ENCODE results near the gene SPTBN4.
"Not testable (repeated sequence)": the region's sequence is repeated elsewhere in the genome, so short reads cannot be mapped to it uniquely, and the experiment has no call there.

Gene SPTBN4

DNA sequence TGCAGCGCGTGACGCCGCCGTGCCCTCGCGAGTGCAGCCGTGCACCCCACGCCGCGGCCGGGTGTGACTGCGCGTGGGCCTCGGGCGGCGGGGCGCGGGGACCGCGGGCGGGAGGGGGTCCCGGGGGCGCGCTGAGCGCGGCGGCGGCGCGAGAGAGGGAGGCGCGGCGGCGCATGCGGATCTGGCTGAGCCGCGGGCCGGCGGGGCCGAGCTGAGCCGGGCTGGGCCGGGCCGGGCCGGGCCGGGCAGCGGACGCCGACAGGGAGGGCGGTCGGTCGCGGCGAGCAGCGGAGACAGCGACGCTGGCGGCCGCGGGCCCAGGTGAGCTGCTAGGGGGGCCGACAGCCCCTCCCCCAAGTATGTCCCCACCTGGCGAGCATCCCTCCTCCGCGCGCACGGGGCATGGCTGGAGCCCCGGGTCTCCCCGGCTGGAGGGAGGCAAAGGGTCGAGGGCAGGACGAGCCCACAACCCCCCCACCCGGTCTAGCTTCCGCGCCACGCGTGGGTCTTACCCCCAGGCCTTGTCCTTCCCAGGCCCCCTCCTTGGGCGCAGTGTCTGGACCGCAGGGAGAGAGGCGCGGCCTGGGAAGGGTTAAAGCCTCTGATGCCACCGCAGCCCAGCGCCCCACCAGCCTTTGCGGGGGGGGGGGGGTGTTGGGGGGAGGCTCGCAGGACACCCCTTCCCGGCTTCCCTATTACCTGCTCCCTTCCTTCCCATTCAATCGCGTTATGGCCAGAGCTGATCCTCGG is at the start of gene SPTBN4:
TSS of gene SPTBN4 (plus strand) at position 17 of the 750 bp plus-strand sequence. CDS start 5,621 bp downstream, outside the sequence.
- DNase-seq: no peak

DNA sequence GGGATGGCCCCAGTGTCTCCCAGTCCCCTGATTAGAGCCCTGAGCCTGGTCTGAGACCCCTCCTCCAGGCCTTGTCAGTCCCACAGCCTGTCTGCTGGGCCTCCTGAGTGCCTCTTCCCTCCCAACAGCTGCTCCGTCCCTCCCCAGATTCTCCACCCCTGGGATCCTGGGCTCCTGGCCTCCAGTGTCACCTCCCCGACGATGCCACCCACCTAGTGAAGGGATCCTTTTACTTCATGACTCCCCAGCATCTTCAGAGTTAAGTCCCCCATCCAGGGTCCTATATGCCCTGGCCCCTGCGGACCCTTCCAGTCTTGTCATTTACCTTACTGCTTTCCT is 49.2 kb upstream of the SPTBN4 start:
- no peak for DNase-seq

- DNase-seq: no peak
Observed at GRCh38 chr19:40418040-40418439, 48.8 kb upstream of the SPTBN4 start.

- DNase-seq: no peak
Observed at GRCh38 chr19:40419066-40419612, 47.7 kb upstream of the SPTBN4 start.

DNA sequence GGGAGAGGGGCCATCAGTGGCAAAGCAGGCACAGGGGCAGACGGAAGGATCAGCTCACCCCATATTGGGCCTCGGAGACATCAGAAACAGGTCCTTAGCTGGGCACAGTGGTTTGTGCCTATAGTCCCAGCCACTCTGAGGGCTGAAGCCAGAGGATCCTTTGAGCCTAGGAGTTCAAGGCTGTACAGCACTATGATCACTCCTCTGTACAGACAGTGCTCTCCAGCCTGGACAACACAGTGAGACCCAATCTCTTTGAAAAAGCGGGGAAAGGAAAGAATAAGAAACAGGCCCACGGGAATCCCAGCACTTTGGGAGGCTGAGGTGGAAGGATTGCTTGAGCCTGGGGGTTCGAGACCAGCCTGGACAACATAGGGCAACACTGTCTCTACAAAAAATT is 47.0 kb upstream of the SPTBN4 start:
- no peak for DNase-seq

DNA sequence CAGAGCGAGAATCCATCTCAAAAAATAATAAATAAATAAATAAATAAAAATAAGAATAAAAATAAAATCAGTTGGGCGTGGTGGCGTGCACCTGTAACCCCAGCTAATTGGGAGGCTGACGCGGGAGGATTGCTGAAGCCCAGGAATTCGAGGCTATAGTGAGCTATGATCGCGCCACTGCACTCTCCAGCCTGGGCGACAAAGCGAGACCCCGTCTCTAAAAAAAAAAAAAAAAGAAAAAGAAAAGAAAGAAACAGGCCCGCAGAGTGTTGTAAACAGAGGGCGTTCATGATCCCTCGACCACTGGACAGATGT is 46.4 kb upstream of the SPTBN4 start:
- no peak for DNase-seq

GRCh38 chr19:40420766-40421765 is 45.7 kb upstream of the SPTBN4 start:
- peak; percentile 63 to 67 for DNase-seq

DNA sequence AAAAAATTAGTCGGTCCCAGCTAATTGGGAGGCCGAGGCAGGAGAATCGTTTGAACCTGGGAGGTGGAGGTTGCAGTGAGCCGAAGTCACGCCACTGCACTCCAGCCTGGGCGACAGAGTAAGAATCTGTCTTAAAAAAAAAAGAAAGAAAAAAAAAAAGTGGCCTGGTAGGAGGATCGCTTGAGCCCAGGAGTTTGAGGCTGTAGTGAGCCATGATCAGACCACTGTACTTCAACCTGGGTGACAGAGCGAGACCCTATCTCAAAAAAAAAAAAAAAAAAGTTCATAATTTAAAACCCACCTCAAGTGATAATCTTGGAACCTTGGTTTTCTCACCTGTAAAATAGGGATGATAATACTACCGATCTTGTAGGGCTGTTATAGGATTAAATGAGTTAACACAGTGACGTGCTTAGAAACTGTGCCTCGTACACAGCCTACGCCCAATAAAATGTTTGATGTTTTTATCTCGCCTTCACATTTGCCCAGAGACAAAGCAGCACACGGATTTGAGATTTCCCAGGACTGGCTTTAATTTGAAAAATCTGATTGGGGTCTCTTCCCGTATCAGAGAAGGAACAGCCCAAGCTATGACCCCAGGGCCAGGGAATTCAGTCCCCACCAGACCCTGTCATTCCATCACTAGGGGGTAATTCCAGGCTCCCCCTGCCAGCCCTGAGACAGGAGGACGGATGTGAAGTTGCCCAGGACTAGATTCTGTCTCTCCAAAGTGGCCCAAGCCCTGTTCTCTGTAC is 44.6 kb upstream of the SPTBN4 start:
- no peak for DNase-seq

- no peak for DNase-seq
Observed at GRCh38 chr19:40422748-40423566, 43.8 kb upstream of the SPTBN4 start.

DNA sequence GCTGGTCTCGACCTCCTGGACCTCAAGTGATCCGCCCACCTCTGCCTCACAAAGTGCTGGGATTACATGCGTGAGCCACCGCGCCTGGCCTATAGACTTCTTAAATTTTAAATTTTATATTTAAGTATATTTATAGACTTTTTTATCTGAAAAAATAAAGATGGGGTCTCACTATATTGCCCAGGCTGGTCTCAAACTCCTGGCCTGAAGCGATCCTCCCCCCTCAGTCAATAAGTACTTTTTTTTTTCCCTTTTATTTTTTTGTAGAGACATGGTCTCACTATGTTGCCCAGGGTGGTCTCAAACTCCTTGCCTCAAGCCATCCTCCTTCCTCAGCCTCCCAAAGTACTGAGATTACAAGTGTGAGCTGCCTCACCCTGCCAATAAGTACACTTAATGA is 42.9 kb upstream of the SPTBN4 start:
- DNase-seq: no peak

DNA sequence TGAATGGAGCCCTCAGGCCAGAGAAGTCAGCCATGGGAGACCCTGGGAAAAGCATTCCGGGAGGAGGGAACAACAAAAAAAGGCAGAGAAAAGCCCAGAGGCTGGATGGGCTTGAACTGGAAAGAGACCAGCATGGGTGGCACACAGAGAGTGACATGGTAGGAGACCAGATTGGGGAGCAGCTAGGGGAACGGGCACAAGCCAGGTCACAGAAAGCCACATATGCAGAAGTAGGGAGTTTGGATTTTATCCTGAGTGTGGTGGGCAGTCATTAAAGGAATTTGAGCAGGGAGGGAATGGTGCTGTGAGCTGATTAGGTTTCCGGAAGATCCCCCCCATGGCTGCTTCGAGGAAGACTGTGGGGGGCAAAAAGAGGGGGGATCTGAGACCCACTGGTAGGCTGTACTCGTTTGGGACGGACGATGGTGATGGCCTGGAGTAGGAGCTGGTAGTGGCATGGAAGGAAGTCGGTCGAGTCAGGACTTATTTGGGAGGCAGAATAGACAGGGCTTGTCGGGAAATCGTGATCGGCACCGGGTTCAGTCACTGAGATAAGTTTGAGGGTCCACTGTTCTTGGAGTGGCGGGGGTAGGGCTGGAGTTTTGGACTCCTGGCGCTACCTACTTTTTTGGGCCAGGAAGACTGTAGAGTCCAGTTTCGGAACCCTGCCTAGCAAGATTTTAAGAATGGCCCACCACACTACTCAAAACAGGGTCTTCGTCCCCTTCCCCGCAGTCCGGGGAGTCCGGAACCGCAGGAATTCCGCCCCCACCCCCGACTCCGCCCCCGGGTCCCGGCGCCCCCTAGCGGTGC is 42.0 kb upstream of the SPTBN4 start:
- DNase-seq: peak in 1 of 2 experiments; percentile 12

DNA sequence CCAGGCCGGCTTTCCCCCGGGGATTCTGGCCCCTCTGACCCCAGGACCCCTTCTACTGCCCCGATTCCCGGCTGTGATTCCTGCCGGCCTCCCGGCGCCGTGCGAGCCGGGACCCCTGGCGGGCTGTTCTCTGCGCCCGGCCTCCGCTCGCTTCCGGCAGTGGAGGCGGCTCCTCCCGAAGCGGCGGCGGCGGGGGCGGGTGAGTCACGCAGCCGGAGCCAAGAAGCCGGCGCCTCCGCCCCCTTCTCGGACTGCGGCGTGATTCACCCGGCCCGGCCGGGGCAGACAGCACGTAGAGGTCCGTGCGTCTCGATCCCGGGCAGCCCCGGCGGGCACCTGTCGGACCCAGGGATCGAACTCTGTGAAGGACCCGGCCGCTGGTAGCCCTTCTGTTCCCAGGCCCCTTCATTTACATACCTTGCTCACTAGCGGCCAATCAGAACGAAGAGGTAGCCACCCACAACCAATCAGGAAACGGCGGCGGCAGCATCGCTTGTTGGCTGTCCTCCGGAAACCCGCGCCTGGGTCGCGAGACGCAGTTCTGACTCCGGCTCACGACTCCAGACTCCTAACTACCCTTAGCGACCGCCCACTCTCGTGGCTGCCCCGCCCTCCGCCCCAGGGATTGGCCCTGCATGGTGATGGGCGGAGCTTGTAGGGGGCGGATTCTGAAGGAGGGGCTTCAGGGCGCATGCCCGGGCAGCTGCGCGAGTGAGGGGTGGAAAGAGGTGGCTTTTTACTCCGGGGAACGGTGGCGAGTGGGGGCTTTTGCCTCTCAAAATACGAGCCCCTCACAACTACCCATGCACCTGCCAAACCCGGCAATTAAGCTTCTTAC is 41.1 kb upstream of the SPTBN4 start, which contains the start of gene SERTAD1:
TSS of gene SERTAD1 (minus strand) at position 543 of the 838 bp plus-strand sequence. CDS start 2,446 bp downstream, outside the sequence.
- DNase-seq: peak; percentile 100

GRCh38 chr19:40428197-40428596 is 38.6 kb upstream of the SPTBN4 start:
- not testable (repeated sequence) for DNase-seq

GRCh38 chr19:40430242-40430641 is 36.6 kb upstream of the SPTBN4 start:
- DNase-seq: not testable (repeated sequence)

- no peak for DNase-seq
Observed at GRCh38 chr19:40431698-40432097, 35.1 kb upstream of the SPTBN4 start.

- DNase-seq: not testable (repeated sequence)
Observed at GRCh38 chr19:40432760-40433159, 34.0 kb upstream of the SPTBN4 start.

- DNase-seq: peak; percentile 35 to 37
Observed at GRCh38 chr19:40433391-40434216, 33.2 kb upstream of the SPTBN4 start.

DNA sequence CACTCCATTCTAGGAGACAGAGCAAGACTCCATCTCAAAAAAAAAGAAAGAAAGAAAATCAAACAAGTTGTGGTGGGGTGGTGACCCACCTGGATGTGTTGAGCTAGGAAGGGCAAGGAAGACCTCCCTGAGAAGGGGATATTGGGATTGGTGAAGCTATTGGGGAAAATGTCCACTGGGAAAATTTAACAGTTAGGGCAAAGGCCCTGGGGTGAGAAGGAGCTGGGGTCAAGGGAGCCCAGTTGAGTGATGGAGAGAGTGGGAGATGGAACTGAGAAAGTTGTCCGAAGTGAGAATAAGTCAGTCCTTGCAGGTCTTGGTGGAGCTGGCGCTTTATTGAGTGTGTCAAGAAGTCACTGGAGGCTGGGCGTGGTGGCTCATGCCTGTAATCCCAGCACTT is 28.5 kb upstream of the SPTBN4 start:
- no peak for DNase-seq

DNA sequence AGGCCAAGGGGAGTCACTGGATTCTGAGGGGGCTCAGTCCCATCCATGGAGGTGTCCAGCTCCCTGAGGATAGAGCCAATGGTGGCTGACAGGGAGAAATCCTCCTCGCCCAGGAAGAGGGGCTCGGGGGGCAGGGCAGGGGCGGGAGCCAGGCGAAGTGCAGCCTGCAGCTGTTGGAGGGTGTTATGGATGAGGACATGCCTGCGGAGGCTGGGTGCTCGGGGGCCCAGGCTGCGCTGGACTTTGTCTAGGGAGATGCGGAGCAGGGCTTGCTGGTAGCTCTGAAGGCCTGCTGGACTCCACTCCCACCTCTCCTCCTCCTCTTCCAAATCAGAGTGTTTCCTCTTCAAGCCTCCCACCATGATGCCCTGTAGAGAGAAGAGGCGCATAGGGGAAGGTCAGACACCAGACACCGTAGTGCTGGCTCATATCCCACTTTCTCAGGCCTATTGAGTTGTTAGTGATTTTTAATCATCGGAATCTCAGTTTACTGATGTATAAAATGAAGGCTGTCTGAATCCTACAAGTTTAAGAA is 25.0 kb upstream of the SPTBN4 start:
- no peak for DNase-seq
